Trophoblast cell (in vitro differentiated cells and primary cell): ENCODE data around the gene RASGRF1.

ENCODE experiments used
- DNase-seq, 2 donors: peaks; one replicate each; pipeline ENCODE4 v3.0.0-alpha.2; 2016
- H2AFZ ChIP-seq: 2 replicates; pipeline ENCODE4 v1.6.1; 2013; ENCODE audit warnings: low read length, moderate library complexity, mild to moderate bottlenecking; ENCODE audit not compliant: insufficient read depth, poor library complexity
- H2AK5ac ChIP-seq: 2 replicates; pipeline ENCODE4 v1.6.1; 2013; ENCODE audit warnings: mild to moderate bottlenecking, low read length
- H2BK120ac ChIP-seq: 2 replicates; pipeline ENCODE4 v1.6.1; 2013; ENCODE audit warnings: low read length, mild to moderate bottlenecking, moderate library complexity; ENCODE audit not compliant: insufficient read depth, poor library complexity
- H2BK12ac ChIP-seq: 2 replicates; pipeline ENCODE4 v1.6.1; 2013; ENCODE audit warnings: mild to moderate bottlenecking, low read length, moderate library complexity
- H2BK5ac ChIP-seq: 2 replicates; pipeline ENCODE4 v1.6.1; 2013; ENCODE audit warnings: low read length, low read depth, moderate library complexity, mild to moderate bottlenecking; ENCODE audit not compliant: poor library complexity
- H3K14ac ChIP-seq: 2 replicates; pipeline ENCODE4 v1.6.1; 2013; ENCODE audit warnings: mild to moderate bottlenecking, low read length
- H3K18ac ChIP-seq: 2 replicates; pipeline ENCODE4 v1.6.1; 2013; ENCODE audit warnings: mild to moderate bottlenecking, low read length
- H3K23ac ChIP-seq: 2 replicates; pipeline ENCODE4 v1.6.1; 2013; ENCODE audit warnings: low read length
- H3K27ac ChIP-seq: 2 replicates; pipeline ENCODE4 v1.5.1; 2013; ENCODE audit warnings: low read depth, mild to moderate bottlenecking, inconsistent platforms, low read length, moderate library complexity
- H3K27me3 ChIP-seq: 2 replicates; pipeline ENCODE4 v1.6.1; 2013; ENCODE audit warnings: inconsistent platforms, mild to moderate bottlenecking, low read length, moderate library complexity; ENCODE audit not compliant: insufficient read depth
- H3K36me3 ChIP-seq, 2 experiments: 1 replicate in 1 of 2; 2 replicates in 1 of 2; pipeline ENCODE4 v1.6.1; 2013; ENCODE audit warnings: low read length in 2 of 2, mild to moderate bottlenecking in 2 of 2, moderate library complexity in 1 of 2; ENCODE audit not compliant: insufficient read depth in 2 of 2, control insufficient read depth in 1 of 2
- H3K4ac ChIP-seq: 2 replicates; pipeline ENCODE4 v1.6.1; 2013; ENCODE audit warnings: low read depth, mild to moderate bottlenecking, low read length, moderate library complexity
- H3K4me1 ChIP-seq, 2 experiments: 1 replicate in 1 of 2; 2 replicates in 1 of 2; pipeline ENCODE4 v1.6.1; 2013; ENCODE audit warnings: low read length in 2 of 2, mild to moderate bottlenecking in 2 of 2, moderate library complexity in 1 of 2; ENCODE audit not compliant: insufficient read depth in 2 of 2, control insufficient read depth in 1 of 2
- H3K4me2 ChIP-seq: 2 replicates; pipeline ENCODE4 v1.6.1; 2013; ENCODE audit warnings: inconsistent platforms, mild to moderate bottlenecking, low read length, moderate library complexity
- H3K4me3 ChIP-seq: 2 replicates; pipeline ENCODE4 v1.5.1; 2013; ENCODE audit warnings: mild to moderate bottlenecking, low read depth, low read length, inconsistent platforms
- H3K79me1 ChIP-seq: one replicate; pipeline ENCODE4 v1.6.1; 2013; ENCODE audit warnings: low read length
- H3K79me2 ChIP-seq: 2 replicates; pipeline ENCODE4 v1.6.1; 2013; ENCODE audit warnings: low read length, mild to moderate bottlenecking; ENCODE audit not compliant: control insufficient read depth, insufficient read depth, poor library complexity
- H3K9ac ChIP-seq: 2 replicates; pipeline ENCODE4 v1.6.1; 2013; ENCODE audit warnings: mild to moderate bottlenecking, low read length
- H3K9me3 ChIP-seq: 2 replicates; pipeline ENCODE4 v1.6.1; 2013; ENCODE audit warnings: low read depth, mild to moderate bottlenecking, control low read depth, inconsistent platforms, low read length; ENCODE audit not compliant: insufficient read depth
- H4K12ac ChIP-seq: 2 replicates; pipeline ENCODE4 v1.6.1; 2013; ENCODE audit warnings: low read depth, mild to moderate bottlenecking, low read length, moderate library complexity
- H4K8ac ChIP-seq: 2 replicates; pipeline ENCODE4 v1.6.1; 2013; ENCODE audit warnings: low read depth, mild to moderate bottlenecking, low read length, moderate library complexity
- H4K91ac ChIP-seq: one replicate; pipeline ENCODE4 v1.6.1; 2013; ENCODE audit warnings: low read depth, mild to moderate bottlenecking, low read length, moderate library complexity
- WGBS: extraction: QIAGEN DNeasy Blood & Tissue Kit; methylation state at CpG from one replicate; pipeline ENCODE4 v1.1.7; 2013; ENCODE audit warnings: missing lambda C conversion rate; ENCODE audit not compliant: insufficient read length, insufficient coverage; ENCODE audit errors: extremely low coverage; 5-methylcytosine and 5-hydroxymethylcytosine counted together

The RASGRF1 gene

GRCh38 chr15:79018960-79019359, 71.6 kb downstream of the RASGRF1 start:
- no peak overlapping the region for H2BK5ac ChIP-seq
- no peaks in the 10 kb centered on the region for H3K79me2 ChIP-seq
- no peak overlapping the region for H3K9ac ChIP-seq
- no peak overlapping the region for H3K14ac ChIP-seq
- no peak for DNase-seq
- no peak overlapping the region for H4K12ac ChIP-seq
- no peak overlapping the region for H4K8ac ChIP-seq
- peaks cover 2% of the 10 kb centered on the region for H3K9me3 ChIP-seq
- H3K27me3 ChIP-seq: no peaks in the 10 kb centered on the region
- H3K4me3 ChIP-seq: no peak overlapping the region
- H2BK12ac ChIP-seq: no peak overlapping the region
- H2BK120ac ChIP-seq: no peak overlapping the region
- H3K4me2 ChIP-seq: no peak overlapping the region
- no peaks in the 10 kb centered on the region for H3K79me1 ChIP-seq
- H3K27ac ChIP-seq: no peak overlapping the region
- no peak overlapping the region for H3K23ac ChIP-seq
- H3K18ac ChIP-seq: no peak overlapping the region
- no peaks in the 10 kb centered on the region for H3K4me1 ChIP-seq
- no peak overlapping the region for H4K91ac ChIP-seq
- no peak overlapping the region for H2AFZ ChIP-seq
- no peak overlapping the region for H3K4ac ChIP-seq
- WGBS: no CpG with 5 or more reads among the region's 4 CpGs
- no peak overlapping the region for H2AK5ac ChIP-seq
- H3K36me3 ChIP-seq: no peaks in the 10 kb centered on the region

- Histone ChIP-seq H3K23ac (no peak overlapping the region), H4K8ac (no peak overlapping the region), H2AK5ac (no peak overlapping the region), H3K9me3 (peaks cover 2% of the 10 kb centered on the region), H3K4me1 (no peaks in the 10 kb centered on the region), H4K91ac (no peak overlapping the region), H3K4me3 (no peak overlapping the region), H4K12ac (no peak overlapping the region), H2BK12ac (no peak overlapping the region), H3K9ac (no peak overlapping the region), H3K4ac (no peak overlapping the region), H2BK120ac (no peak overlapping the region), H3K27ac (no peak overlapping the region), H2AFZ (no peak overlapping the region), H3K79me2 (no peaks in the 10 kb centered on the region), H3K14ac (no peak overlapping the region), H3K18ac (no peak overlapping the region), H3K36me3 (no peaks in the 10 kb centered on the region), H2BK5ac (no peak overlapping the region), H3K27me3 (no peaks in the 10 kb centered on the region), H3K4me2 (no peak overlapping the region), H3K79me1 (no peaks in the 10 kb centered on the region)
- no CpG with 5 or more reads among the region's 7 CpGs for WGBS
- DNase-seq: peak; percentile 37 to 46
Observed at GRCh38 chr15:79017953-79018352, 72.6 kb downstream of the RASGRF1 start.

DNA sequence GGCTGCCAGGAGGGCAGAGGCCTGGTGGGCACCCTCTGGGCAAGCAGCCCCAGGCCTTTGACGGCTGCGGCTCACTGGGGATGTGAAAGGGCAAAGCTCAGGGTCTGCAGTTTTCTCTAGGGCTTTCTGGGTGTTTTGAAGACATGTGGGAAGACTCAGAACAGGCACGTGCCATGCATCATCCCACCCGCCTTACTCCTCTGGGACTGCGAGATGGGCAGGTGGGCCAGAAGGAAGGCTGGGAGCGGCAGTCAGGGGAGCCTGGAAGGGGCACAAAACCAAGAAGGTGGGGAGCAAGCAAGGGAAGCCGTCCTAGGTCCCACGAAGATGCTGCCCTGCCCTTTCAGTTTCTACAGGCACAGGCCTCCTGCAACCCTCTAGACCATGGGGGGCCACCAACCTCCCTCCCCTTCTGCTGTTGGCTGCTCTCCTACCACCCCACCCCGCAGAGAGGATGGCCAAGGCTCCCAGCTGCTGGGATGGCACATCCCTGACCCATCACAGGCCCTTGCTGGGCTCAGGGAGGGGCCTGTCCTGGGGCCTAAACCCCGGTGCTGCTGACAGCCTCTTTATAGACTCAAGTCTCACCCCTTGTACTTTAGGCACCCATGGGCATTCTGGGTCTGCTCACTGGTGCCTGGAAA, 73.9 kb downstream of the RASGRF1 start:
- H3K14ac ChIP-seq: no peak overlapping the region
- no peak overlapping the region for H3K4me2 ChIP-seq
- H3K79me2 ChIP-seq: no peaks in the 10 kb centered on the region
- no peaks in the 10 kb centered on the region for H3K27me3 ChIP-seq
- H4K8ac ChIP-seq: no peak overlapping the region
- no peak overlapping the region for H3K18ac ChIP-seq
- H2BK5ac ChIP-seq: no peak overlapping the region
- no peaks in the 10 kb centered on the region for H3K79me1 ChIP-seq
- H4K12ac ChIP-seq: no peak overlapping the region
- no peak overlapping the region for H2AK5ac ChIP-seq
- H3K36me3 ChIP-seq: no peaks in the 10 kb centered on the region
- H4K91ac ChIP-seq: no peak overlapping the region
- H3K9me3 ChIP-seq: peaks cover 2% of the 10 kb centered on the region
- H3K27ac ChIP-seq: no peak overlapping the region
- H3K4me3 ChIP-seq: no peak overlapping the region
- no peak for DNase-seq
- H3K23ac ChIP-seq: no peak overlapping the region
- H2AFZ ChIP-seq: no peak overlapping the region
- H2BK12ac ChIP-seq: no peak overlapping the region
- no peak overlapping the region for H2BK120ac ChIP-seq
- H3K4ac ChIP-seq: no peak overlapping the region
- WGBS: no CpG with 5 or more reads among the region's 10 CpGs
- no peaks in the 10 kb centered on the region for H3K4me1 ChIP-seq
- no peak overlapping the region for H3K9ac ChIP-seq

DNA sequence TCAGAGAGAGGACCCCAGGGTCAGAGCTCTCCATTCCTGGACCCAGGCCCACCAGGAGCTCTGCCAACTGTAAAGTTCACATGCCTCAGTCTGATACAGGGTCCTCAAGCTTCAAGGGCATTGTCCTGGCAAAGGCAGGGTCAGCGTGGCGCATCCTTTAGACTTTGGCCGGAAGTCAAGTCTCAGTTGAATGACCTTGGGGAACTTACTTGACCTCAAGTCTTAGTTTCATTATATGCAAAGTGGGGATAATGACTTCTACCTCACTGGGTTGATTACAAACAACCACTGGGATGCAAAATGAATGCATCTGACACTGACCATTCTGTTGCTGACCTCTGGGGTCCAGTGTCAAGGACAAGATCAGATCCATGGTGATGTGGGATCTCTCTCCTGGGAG, 75.2 kb downstream of the RASGRF1 start:
- Histone ChIP-seq H3K9ac (peak overlapping the region; percentile 50), H2AK5ac (no peak overlapping the region), H3K23ac (no peak overlapping the region), H3K4me2 (no peak overlapping the region), H3K27me3 (no peaks in the 10 kb centered on the region), H3K9me3 (peaks cover 2% of the 10 kb centered on the region), H3K36me3 (no peaks in the 10 kb centered on the region), H3K79me1 (no peaks in the 10 kb centered on the region), H3K27ac (no peak overlapping the region), H4K91ac (no peak overlapping the region), H2BK120ac (no peak overlapping the region), H4K12ac (no peak overlapping the region), H3K4ac (no peak overlapping the region), H3K14ac (no peak overlapping the region), H3K18ac (no peak overlapping the region), H4K8ac (no peak overlapping the region), H3K4me1 (no peaks in the 10 kb centered on the region), H3K4me3 (no peak overlapping the region), H2AFZ (no peak overlapping the region), H2BK12ac (no peak overlapping the region), H2BK5ac (no peak overlapping the region), H3K79me2 (no peaks in the 10 kb centered on the region)
- no peak for DNase-seq
- WGBS: no CpG with 5 or more reads among the region's 3 CpGs
